DMS53 (cell line): ENCODE measurements around the gene CDV3.

Source experiments
- DNase-seq: peaks from one replicate; lab custom pipeline; 2025; lab: John Stamatoyannopoulos, UW

Gene CDV3

GRCh38 chr3:133568294-133569014 is 5.0 kb upstream of the CDV3 start:
- DNase-seq, result no peak

GRCh38 chr3:133570139-133570936 is 3.1 kb upstream of the CDV3 start:
- no peak for DNase-seq

DNA sequence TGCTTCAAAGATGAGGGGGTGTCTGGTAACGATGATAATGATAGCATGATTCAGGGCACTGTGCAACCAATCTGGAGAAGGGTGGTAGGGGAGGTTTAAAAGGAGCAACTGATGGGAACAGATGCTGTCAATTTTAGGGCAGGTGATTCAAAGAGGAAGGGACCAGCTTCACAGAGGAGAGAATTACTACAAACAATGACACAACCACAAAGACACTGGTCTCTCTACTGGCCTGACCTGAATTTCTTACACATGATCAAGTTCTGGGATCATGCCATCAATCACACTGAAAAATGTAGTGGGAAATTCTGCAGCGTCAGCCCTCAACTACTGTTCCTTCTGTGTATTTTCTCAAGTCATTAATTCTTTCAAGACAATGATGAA is 2.6 kb upstream of the CDV3 start:
- DNase-seq, result no peak

GRCh38 chr3:133572158-133573053 is 1.1 kb upstream of the CDV3 start:
- DNase-seq, result no peak

- no peak for DNase-seq
Measured at GRCh38 chr3:133573054-133573628, 345 bp upstream of the CDV3 start.

DNA sequence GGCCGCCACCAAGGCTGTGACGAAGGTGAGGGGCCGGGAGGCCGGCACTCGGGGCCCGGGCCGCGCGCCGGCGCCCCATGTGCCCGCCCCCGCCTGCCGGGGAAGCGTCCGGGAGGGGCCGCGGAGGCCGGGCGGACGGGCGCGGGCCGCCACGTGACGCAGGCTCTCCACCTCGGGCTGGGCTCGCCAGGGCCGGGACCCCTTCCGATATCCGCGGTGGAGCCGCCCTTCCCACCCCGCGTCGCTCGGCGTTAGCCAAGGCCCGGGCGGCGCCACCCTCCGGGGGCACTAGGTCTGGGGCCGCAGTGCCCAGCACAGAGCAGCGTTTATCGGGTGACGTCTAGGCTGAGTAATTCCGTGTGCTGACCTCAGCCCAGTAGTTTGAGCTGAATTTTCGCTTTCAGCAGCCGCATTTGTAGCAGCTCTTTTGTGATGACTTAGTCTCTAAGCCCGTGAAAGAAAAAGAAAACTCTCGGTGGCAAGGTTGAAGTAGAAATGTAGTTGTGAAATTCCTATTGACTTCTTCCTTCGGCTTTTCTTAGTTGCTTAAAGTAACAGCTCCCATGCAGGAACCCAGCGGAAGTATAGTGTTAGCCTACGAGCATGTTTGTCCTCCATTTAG is 885 bp downstream of the CDV3 start:
- no peak for DNase-seq

GRCh38 chr3:133575086-133575485 is 1.6 kb downstream of the CDV3 start:
- no peak for DNase-seq

- DNase-seq, result no peak
Measured at GRCh38 chr3:133576169-133576568, 2.7 kb downstream of the CDV3 start.

DNA sequence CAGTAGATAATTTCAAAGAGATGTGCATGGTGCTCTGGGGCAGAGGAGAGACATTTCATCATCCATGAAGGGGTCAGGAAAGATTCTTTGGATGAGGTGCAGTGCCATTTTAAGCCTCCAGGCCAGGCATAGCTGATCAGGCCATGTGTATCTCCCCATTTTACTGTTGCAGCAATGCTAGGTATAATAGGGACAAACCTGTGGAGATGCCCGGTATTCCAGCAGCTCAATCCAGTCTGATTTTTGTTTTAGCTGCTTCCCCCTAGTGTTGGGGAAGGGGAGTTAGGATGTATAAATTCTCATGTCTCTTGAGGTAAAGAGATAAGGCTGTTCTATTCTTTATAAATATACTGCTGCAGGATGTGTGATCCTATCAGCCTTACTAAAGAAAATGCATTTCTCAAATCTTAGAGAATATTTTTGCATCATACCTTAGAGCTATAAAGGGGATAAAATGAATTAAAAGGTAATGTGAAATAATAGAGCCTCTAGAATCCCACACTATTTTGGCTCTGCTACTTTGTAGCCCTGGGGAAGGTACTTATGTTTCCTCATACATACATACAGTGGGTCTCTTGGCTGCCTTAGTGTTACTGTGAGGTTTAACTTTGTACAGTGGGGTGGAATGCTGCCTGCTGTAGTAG is 5.2 kb downstream of the CDV3 start:
- no peak for DNase-seq

DNA sequence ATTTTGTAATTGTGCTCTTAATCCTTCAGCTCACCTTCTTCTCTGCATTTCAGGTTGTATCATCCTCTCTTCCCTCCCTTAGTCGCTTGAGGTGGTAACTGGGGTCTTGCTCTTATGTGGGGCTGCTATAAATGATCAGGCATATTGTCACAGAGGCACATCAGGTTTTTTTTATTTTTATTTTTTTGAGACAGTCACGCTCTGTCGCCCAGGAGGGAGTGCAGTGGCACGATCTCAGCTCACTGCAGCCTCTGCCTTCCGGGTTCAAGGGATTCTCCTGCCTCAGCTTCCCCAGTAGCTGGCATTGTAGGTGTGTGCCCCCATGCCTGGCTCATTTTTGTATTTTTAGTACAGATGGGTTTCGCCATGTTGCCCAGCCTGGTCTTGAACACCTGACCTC is 9.9 kb downstream of the CDV3 start:
- DNase-seq, result no peak

- DNase-seq, result no peak
Measured at GRCh38 chr3:133588035-133588434, 14.5 kb downstream of the CDV3 start.

GRCh38 chr3:133588784-133589465 is 15.4 kb downstream of the CDV3 start:
- no peak for DNase-seq

DNA sequence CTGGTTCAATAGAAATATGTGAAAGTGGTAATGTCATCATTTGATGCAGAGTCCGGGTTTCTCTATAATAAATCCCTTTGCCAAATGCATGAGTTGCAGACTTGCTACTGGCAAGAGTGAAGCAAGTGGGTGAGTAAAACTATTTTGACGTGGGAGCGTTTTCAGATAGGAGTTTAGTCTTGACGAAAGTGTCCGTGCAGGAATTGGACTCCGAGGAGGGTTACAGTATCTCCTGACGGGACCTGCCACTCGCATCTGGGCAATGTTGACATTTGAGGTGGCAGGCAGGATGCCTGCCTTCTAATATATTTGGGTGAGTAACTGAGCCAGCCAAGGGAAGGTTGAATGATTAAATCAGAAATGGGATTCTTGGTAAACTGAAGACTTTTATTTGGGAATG is 16.0 kb downstream of the CDV3 start:
- no peak for DNase-seq

DNA sequence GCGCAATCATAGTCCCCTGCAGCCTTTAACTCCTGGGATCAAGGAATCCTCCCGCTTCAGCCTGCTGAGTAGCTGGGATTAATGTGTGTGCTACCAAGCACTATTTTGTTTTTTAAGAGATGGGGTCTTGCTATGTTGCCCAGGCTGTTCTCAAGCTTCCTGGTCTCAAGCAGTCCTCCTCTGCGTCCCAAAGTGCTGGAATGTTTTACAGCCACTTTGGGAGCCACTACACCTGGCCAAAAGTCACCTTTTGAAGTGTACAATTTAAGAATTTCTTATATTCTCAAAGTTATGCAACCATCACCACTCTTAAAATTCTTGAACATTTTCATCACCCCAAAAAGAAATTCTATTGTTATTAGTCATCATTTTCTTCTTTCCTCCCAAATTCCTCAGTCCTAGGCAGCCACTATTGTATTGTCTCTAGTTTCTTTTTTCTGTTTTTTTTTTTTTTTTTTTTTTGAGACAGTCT is 17.8 kb downstream of the CDV3 start:
- DNase-seq, result no peak

GRCh38 chr3:133592843-133593242 is 19.4 kb downstream of the CDV3 start:
- DNase-seq, result no peak

DNA sequence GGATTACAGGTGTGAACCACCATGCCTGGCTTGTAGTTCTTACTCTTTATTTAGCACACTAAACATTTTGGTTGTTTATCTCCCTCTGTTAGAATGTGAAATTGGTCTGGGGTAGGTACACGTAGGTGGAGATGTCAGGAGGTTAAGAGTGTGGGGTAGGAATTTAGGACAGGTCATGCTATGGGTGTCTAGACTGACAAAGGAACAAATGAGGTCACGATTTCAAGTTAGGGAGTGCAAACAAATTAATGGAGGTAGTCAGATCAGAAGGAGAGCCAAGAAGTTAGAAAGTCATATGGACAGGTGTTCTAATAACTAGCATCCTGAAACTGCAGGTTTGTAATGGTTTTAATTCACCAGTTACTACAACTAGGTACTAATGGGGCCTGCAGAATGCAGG is 19.8 kb downstream of the CDV3 start:
- DNase-seq, result no peak

- DNase-seq, result no peak
Measured at GRCh38 chr3:133595341-133595740, 21.9 kb downstream of the CDV3 start.

GRCh38 chr3:133598405-133598804 is 24.9 kb downstream of the CDV3 start:
- DNase-seq, result no peak

DNA sequence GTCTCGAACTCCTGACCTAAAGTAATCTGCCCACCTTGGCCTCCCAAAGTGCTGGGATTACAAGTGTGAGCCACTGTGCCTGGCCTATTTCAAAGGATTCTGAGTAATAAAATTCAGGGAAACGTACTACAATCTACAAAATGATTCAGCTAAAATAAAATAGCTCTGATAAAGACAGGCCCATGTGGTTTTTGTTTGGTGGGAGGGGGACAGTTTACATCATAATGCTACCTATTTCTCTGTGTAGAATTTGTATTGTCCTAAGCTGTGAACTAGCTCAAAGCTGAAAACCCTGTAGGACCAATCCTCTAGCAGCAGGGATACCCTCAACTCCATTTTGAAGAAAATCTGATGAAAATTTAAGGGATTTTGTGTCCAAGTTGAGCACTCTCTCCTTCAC is 25.8 kb downstream of the CDV3 start:
- DNase-seq, result no peak

DNA sequence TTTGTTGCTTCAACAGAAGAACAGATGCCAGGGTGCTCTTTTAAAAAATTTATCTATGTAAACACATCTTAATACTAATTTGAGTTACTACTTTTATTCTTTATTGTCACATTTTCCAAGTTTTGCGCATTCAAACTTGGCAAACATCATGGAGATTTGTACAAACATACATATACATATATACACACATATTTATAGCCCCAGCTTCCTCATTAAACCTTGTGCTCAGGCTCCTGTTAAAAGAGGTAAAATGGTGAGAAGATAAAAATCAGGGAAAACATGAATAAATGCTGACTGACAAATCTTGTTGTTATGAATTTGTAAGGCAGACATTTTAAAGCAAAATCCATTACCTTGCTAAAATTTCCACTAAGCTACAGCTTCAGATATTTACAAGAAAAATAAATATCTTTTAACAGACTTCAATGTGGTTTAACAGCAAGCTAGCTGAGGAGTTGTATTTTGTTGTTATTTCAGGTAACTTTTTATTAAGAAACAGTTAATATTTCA is 27.1 kb downstream of the CDV3 start:
- no peak for DNase-seq
